Inflammatory macrophage treated with lipopolysaccharide for 1 hour (primary cell): ENCODE data around the gene ANKRD29.
"Not testable (repeated sequence)": the region's sequence is repeated elsewhere in the genome, so short reads cannot be mapped to it uniquely, and the experiment has no call there.

Source experiments
- DNase-seq, 2 donors: peaks; one replicate each; pipeline ENCODE4 v3.0.0-alpha.2; 2020 to 2022

The ANKRD29 gene

GRCh38 chr18:23580677-23581367 lies 81.9 kb downstream of the ANKRD29 start:
- DNase-seq: no peak

GRCh38 chr18:23578891-23579653 lies 83.6 kb downstream of the ANKRD29 start:
- peak; percentile 86 to 92 for DNase-seq

- no peak for DNase-seq
These were observed 84.5 kb downstream of the ANKRD29 start for GRCh38 chr18:23578067-23578701.

GRCh38 chr18:23577521-23577920 lies 85.2 kb downstream of the ANKRD29 start:
- DNase-seq: not testable (repeated sequence)

GRCh38 chr18:23575309-23575651 lies 87.4 kb downstream of the ANKRD29 start:
- no peak for DNase-seq

GRCh38 chr18:23574611-23575308 lies 88.0 kb downstream of the ANKRD29 start:
- peak in 1 of 2 donors; percentile 17 for DNase-seq

- DNase-seq: peak; percentile 71 to 89
These were observed 88.9 kb downstream of the ANKRD29 start for GRCh38 chr18:23573626-23574431.

- DNase-seq: no peak
These were observed 89.7 kb downstream of the ANKRD29 start for GRCh38 chr18:23573020-23573419.

- no peak for DNase-seq
These were observed 90.1 kb downstream of the ANKRD29 start for GRCh38 chr18:23572570-23572969.

GRCh38 chr18:23572012-23572411 lies 90.7 kb downstream of the ANKRD29 start:
- DNase-seq: no peak

GRCh38 chr18:23570912-23571504 lies 91.7 kb downstream of the ANKRD29 start:
- no peak for DNase-seq

GRCh38 chr18:23569299-23570063 lies 93.2 kb downstream of the ANKRD29 start:
- DNase-seq: no peak

GRCh38 chr18:23568281-23569138 lies 94.2 kb downstream of the ANKRD29 start:
- peak in 1 of 2 donors; percentile 43 for DNase-seq

GRCh38 chr18:23567671-23568070 lies 95.0 kb downstream of the ANKRD29 start:
- DNase-seq: no peak

- no peak for DNase-seq
These were observed 96.7 kb downstream of the ANKRD29 start for GRCh38 chr18:23565916-23566547.

- peak; percentile 67 to 91 for DNase-seq
These were observed 99.2 kb downstream of the ANKRD29 start for GRCh38 chr18:23563377-23564043.

- no peak for DNase-seq
These were observed 102.5 kb downstream of the ANKRD29 start for GRCh38 chr18:23560186-23560585.

- not testable (repeated sequence) for DNase-seq
These were observed 105.2 kb downstream of the ANKRD29 start for GRCh38 chr18:23557511-23557910.

GRCh38 chr18:23556145-23556780 lies 106.4 kb downstream of the ANKRD29 start:
- no peak for DNase-seq
